NOMO-1 (cell line): Measurements from ENCODE around the gene PRB3.

Experiments used
- DNase-seq, 2 experiments: peaks; one replicate each; lab custom pipeline; 2025; ENCODE audit not compliant: unreplicated experiment in 2 of 2; lab: John Stamatoyannopoulos, UW

PRB3 gene

DNA sequence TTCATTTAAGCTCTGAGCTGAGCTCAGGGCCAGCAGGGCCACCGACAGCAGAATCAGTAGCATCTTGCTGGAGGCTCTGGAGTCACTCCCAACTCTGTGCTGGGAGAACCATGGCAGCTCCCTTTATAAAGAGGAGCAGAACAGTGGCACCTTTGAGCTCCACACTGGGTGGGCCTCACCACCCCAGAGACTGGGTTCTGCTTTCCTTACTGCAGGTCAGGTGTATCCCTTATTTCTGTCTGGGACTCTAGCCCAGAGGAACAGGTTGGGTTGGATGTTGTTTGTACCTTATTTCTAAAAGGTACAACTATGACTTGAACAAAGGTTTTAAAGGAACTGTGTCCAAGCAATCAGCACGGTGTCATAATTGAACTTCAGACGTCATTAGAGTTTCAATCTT is at the start of gene PRB3:
Gene PRB3 (minus strand): TSS at position 101 of the 400 bp plus-strand sequence. CDS start 38 bp downstream, at position 63.
- no peak for DNase-seq

DNA sequence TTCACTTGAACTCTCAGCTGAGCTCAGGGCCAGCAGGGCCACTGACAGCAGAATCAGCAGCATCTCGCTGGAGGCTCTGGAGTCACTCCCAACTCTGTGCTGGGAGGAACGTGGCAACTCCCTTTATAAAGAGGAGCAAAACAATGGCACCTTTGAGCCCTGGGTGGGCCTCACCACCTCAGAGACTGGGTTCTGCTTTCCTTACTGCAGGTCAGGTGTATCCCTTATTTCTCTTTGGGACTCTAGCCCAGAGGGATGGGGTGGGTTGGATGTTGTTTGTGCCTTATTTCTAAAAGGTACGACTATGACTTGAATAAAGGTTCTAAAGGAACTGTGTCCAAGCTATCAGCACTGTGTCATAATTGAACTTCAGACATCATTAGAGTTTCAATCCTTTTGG is 40.8 kb upstream of the PRB3 start, which contains the start of gene PRB4:
Gene PRB4 (minus strand): TSS at position 101 of the 400 bp plus-strand sequence. CDS start 38 bp downstream, at position 63.
- DNase-seq: no peak

DNA sequence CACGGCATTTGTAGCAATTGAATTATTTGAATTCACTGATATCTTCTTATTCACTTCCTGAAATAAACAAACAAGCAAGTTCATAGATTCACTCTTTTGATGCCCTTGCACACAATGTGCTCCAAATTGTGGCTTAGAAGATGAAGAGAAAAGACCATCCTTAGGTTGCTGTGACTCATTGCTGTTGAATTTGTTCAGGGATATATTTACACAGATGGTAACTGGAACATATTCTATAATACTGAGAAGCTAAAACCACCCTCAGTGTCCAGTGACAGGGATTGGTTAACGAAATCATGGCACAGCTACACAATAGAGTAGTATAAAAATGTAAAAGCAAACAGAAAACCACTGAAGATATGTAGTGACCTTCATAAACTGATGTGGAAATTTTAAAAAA is 37.6 kb upstream of the PRB3 start:
- DNase-seq: no peak

DNA sequence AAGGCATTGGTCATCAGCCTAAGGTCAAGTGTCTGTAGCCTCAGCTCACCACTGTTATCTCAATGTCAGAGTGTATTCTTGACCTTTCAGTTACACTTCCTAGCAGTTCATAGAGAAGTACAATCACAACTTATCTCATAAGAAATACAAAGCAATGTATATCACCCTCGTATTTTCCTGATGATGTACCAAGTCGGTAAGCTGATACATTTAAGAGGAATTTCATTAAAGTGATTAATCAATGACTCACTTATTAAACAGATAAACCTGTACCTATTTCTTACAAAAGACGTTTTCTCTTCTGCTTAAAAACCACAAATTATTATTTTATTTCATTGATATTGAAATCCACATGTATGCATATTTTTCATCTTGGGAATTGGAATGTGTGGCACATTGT is 3.9 kb upstream of the PRB3 start:
- DNase-seq: no peak

DNA sequence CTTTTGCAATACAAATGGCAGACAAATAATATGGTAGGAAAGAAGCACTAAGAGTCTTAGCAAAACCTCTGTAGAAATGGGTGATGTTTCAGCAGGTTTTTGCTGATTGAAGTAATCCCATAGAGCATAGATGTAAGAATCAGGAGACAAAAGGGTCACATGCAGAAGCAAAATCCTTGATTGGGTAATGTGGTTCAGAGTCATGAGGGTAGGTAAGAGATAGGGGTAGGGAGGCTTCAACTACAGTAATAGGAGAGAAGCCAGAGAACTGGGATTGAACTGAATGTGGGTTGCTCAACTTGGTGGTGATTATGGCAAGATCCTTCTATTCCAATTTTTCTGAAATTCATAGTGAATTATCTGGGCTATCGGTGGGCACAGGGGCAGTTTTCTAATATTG is 5.0 kb downstream of the PRB3 start:
- DNase-seq: no peak

DNA sequence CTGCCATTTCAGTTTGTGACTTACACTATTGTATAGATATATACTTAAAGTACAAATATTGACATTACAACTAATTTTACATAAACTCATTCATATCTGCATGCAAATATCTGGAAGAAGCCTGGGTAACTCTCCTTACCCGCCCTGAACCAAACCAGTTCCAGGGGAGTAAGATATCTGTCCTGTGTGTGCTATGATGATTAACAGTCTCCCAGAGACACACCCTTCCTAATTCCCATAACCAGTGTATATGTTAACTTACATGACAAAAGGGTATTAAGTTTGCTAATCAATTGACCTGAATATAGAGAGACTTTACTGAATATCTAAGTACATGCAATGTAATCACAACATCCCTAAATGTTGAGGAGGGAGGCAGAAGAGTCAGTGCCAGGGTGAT is 23.0 kb downstream of the PRB3 start:
- no peak for DNase-seq

DNA sequence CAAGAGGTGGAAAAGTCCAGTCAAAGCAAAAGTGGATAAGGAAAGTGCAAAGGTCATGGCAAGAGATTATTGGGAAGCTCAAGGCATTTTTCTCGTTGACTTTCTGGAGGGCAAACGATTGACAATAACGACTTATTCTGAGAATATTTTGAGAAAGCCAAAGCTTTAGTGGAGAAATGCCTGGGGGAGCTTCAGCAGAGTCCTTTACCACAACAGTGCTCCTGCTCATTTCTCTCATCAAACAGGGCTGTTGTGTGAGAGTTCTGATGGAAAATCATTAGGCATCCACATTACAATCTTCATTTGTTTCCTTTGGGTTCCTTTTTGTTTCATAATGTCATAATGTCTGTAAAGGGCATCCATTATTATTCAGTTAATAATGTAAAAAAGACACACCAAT is 26.9 kb downstream of the PRB3 start:
- DNase-seq: no peak

DNA sequence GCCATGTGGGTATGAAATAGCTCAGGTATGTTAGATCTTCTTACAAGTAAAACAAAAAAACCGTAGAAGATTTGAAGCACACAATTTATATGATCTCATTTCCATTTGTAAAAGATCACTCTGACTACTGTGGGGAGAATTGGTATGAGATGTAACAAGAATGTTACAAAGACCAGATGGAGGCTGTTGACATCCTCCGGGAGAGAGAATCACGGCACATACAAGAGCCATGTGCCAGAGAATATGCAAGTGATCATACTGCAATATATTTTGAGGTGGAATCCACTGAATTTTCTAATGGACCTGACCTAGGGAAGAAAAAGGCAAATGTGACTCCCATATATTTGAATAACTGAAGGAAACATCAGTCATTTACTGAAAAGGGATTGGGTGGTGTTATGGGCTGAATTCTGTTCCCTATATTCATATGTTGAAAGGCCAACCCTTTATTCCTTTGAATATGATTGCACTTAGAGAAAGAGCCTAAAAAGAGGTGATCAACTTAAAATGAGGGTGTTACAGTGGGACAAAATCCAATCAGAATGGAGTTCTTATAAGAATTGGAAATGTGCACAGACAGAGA is 29.1 kb downstream of the PRB3 start:
- no peak for DNase-seq

DNA sequence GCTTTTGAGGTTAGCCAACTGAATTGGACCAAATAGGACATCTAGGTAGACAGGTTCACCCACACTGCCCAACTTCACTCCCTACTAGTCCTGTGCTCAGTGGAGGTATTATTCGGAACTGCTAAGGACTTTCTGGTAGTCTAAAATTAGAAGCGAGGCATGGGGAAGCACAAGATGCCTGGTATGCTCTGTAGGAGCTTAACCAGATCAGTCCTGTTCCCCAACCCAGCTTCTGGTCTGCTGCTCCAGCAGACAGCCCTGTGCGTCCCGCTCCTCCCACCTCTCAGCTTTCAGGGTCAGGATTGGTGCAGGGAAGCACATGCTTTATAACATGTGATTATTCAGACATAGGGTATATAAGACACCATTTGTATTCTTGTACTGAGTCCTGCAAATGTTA is 31.2 kb downstream of the PRB3 start:
- no peak for DNase-seq

DNA sequence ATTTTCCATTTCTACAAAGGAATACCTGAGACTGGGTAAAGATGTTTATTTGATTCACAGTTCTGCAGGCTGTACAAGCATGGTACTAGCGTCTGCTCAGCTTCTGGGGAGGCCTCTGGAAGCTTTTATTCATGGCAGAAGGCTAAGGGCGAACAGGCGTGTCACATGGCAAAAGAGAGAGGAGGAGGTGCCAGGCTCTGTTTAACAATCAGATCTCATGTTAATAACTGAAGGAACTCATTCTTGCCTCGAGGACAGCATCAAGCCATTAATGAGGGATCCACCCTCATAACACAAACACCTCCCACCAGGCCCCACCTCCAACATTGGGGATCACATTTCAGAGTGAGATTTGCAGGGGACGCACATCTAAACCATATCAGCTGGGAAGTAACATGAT is 36.0 kb downstream of the PRB3 start:
- no peak for DNase-seq

DNA sequence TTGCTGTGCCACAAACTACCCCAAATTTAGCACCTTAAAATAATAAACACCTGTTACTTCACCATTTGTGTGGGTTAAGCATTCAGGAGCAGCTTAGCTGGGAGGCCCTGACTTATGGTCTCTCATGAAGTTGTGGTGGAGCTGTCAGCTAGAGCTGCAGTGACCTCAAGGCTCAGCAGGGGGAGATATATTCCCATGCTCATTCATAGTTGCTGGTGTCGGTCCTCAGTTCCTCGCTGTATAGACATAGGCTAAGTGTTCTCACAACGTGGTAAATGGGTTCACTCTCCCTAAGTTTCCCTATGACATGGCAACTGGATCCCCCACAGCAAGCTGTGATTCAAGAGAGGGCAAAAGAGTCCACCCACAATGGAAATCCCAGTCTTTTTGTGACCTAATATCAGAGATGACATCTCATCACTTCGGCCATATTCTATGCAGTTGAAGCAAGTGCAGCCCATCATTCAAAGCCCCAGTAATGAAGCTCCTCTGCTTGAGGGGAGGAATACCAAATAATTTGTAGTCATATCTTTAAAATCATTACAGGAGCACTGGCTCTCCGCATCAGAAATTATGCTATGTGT is 41.1 kb downstream of the PRB3 start:
- peak; percentile 7 to 18 for DNase-seq

DNA sequence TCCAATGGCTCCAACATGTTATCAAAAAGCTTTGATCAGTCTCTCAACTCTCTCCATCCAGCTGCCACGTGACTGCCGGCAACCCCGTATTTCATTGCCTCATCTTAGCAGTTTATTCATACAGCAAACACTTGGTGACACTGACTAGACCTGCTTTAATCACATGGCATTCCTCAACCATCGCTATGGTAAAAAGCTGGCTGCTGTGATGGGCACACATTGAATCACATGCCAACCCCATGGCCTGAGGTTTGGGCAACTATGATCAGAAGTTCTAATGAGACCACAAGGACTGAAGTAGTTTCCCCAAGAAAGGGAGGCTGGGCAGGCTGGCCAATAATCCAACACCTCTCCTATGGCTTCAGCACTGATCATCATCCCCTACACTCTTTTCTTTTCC is 42.1 kb downstream of the PRB3 start:
- DNase-seq: no peak
